HG03280 (cell line): Measurements from ENCODE around the gene TTLL6.

ENCODE experiments used
- ATAC-seq: cut with Tn5 transposase; IDR thresholded peaks from one replicate; pipeline ENCODE4 v1.9.1; 2021; ENCODE audit warnings: mild to moderate bottlenecking, moderate library complexity; ENCODE audit not compliant: unreplicated experiment

The TTLL6 gene

GRCh38 chr17:48738803-48739526 lies 78.1 kb downstream of the TTLL6 start:
- no peak for ATAC-seq

- ATAC-seq = no peak
Observed at GRCh38 chr17:48738424-48738802, 78.6 kb downstream of the TTLL6 start.

GRCh38 chr17:48737330-48738043 lies 79.5 kb downstream of the TTLL6 start:
- no peak for ATAC-seq

GRCh38 chr17:48735062-48735351 lies 82.0 kb downstream of the TTLL6 start:
- ATAC-seq = no peak

- no peak for ATAC-seq
Observed at GRCh38 chr17:48734333-48735061, 82.5 kb downstream of the TTLL6 start.

GRCh38 chr17:48733632-48734328 lies 83.2 kb downstream of the TTLL6 start:
- no peak for ATAC-seq

GRCh38 chr17:48732688-48733629 lies 84.1 kb downstream of the TTLL6 start:
- ATAC-seq = no peak

- no peak for ATAC-seq
Observed at GRCh38 chr17:48731355-48731754, 85.7 kb downstream of the TTLL6 start.

GRCh38 chr17:48730240-48730550 lies 86.8 kb downstream of the TTLL6 start:
- no peak for ATAC-seq

- no peak for ATAC-seq
Observed at GRCh38 chr17:48729335-48730239, 87.4 kb downstream of the TTLL6 start.

- no peak for ATAC-seq
Observed at GRCh38 chr17:48728232-48729231, 88.5 kb downstream of the TTLL6 start, which contains the start of gene HOXB13. Gene HOXB13, minus strand, starts transcription at chr17:48728750. Its CDS starts 157 bp downstream, at chr17:48728593.

GRCh38 chr17:48727415-48728175 lies 89.4 kb downstream of the TTLL6 start:
- ATAC-seq = no peak

GRCh38 chr17:48726916-48727286 lies 90.1 kb downstream of the TTLL6 start:
- no peak for ATAC-seq

GRCh38 chr17:48726114-48726915 lies 90.7 kb downstream of the TTLL6 start:
- ATAC-seq = no peak

- no peak for ATAC-seq
Observed at GRCh38 chr17:48725288-48726064, 91.6 kb downstream of the TTLL6 start.

- ATAC-seq = no peak
Observed at GRCh38 chr17:48725004-48725287, 92.1 kb downstream of the TTLL6 start.
